Ovary (tissue), 3 donors: Measurements from ENCODE around the gene XNDC1N.

Source experiments
- CTCF ChIP-seq, 3 donors: fragments of 450-650 bp in 2 of 3; fragments of 200-600 bp in 1 of 3; IDR thresholded peaks; one replicate each; pipeline versions ENCODE4 v1.5.1 to v1.8.0; 2016 to 2022; ENCODE audit warnings: antibody characterized with exemption in 3 of 3, mild to moderate bottlenecking in 1 of 3
- POLR2A ChIP-seq: fragments of 450-650 bp; IDR thresholded peaks from one replicate; pipeline ENCODE4 v1.6.1; 2017; ENCODE audit warnings: antibody characterized with exemption, mild to moderate bottlenecking, moderate library complexity
- donor health status: DM: no; HTN: no; CAD: no.

- TF ChIP-seq POLR2A (no peak), CTCF (IDR thresholded peaks at IDR 0.05) (no peak)
Measured at GRCh38 chr11:71964641-71965040, 36.2 kb upstream of the XNDC1N start.
